Stimulated activated CD8-positive, alpha-beta memory T cell treated with anti-CD3 and anti-CD28 coated beads, Interleukin-7, amount 100 ng/mL, for 48 hours (primary cell): Measurements from ENCODE around the gene DNAJC24.
A peak's percentile ranks its signal among the peaks of the same experiment; 100 is the strongest.
"Not testable (repeated sequence)": the region's sequence is repeated elsewhere in the genome, so short reads cannot be mapped to it uniquely, and the experiment has no call there.

Experiments
- DNase-seq, 2 donors: peaks; one replicate each; pipeline ENCODE4 v3.0.0-alpha.2; 2020; ENCODE audit warnings: low read depth in 1 of 2; ENCODE audit errors: extremely low read depth in 1 of 2

DNAJC24 gene

GRCh38 chr11:31369348-31370329, at the start of gene DNAJC24, which contains the start of gene DCDC1:
DNAJC24 (plus strand) TSS chr11:31369860; CDS start chr11:31370749, 889 bp downstream.
DCDC1 (minus strand) TSS chr11:31369739; CDS start chr11:31328280, 41,459 bp downstream.
- DNase-seq: peak; percentile 76 to 90

- not testable (repeated sequence) for DNase-seq
These were observed 48.2 kb upstream of the DNAJC24 start for GRCh38 chr11:31321494-31321893.

- no peak for DNase-seq
These were observed 46.5 kb upstream of the DNAJC24 start for GRCh38 chr11:31323145-31323544.

DNA sequence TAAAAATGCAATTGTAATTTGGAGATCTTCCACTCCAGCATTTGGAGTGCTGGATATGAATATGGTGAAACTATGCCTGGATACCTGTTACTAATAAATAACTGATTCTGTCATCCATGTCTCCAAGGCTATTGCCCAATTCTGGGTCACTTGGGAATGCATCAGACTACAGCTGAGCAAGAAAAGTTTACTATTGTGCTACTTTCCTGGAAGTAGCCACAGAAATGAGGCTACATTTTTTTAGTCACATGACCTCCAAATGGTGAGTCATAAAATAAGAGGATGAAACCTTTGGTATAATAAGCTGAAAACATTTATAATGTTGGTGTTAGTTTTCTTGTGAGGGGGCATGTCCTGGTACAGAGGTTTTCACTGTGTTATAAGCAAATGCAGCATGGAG, 44.5 kb upstream of the DNAJC24 start:
- DNase-seq: no peak

- no peak for DNase-seq
These were observed 43.1 kb upstream of the DNAJC24 start for GRCh38 chr11:31326470-31327148.

GRCh38 chr11:31327417-31327816, 42.2 kb upstream of the DNAJC24 start:
- no peak for DNase-seq

DNA sequence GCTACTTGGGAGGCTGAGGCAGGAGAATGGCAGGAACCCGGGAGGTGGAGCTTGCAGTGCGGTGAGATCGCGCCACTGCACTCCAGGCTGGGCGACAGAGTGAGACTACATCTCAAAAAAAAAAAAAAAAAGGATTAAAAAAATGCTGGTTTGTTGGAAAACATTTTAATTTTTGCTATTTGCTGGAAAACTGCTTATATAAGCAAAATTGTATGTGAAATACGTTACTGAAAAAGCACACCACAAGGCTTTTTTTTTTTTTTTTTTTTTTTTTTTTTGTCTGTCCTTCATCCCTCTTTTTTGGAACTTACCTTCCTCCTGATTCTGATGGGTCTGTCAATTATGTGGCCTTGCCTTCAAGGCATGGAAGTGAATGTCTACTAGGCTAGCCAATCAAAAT, 41.0 kb upstream of the DNAJC24 start:
- DNase-seq: no peak

DNA sequence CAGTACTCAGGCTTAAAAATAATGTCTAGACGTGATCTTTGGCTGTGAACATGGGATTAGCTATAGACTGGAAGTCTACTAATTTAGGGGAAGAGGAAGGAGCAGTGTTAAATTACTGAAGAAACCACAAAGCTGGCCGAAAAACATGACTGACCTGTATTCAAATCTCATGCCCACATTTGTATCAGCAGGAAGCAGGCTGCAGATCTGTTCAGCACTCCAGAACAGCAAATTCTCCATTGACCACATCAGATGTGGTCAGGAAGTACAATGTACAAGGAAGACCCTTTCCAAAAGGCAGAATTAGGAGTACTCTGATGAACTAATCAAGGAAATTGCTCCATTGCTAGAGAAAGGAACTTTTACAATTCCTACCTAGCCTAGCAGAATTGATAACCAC, 31.9 kb upstream of the DNAJC24 start:
- no peak for DNase-seq

DNA sequence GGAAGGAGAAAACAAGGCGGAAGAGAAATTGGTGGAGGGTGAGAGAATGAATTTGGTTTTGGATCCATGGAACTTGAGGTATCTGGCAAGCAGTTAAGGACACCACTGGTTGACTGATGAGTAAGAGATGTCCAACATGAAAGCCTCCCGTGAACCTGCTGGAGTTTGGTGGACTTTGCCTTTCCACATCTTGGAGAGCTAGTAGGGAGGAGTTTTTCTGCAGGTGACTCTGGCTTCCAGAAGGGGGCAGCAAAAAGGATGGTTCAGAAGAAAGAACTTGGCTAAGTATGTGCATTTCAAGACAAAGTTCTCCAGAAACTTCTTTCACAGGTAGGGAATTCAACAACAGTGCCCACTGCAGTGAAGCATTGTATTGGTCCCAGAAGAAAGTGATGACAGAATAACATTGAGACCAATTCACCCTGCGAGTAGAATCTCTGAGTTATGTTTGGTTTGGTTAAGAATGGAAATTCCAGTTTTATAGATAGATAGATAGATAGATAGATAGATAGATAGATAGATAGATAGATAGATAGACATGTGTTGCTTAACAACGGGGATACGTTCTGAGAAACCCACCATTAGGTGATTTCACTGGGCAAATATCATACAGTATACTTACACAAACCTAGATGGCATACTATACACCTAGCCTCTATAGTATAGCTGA, 28.6 kb upstream of the DNAJC24 start:
- DNase-seq: no peak

- no peak for DNase-seq
These were observed 18.5 kb upstream of the DNAJC24 start for GRCh38 chr11:31351168-31351567.

- no peak for DNase-seq
These were observed 14.5 kb upstream of the DNAJC24 start for GRCh38 chr11:31355131-31355530.

- DNase-seq: no peak
These were observed 13.8 kb upstream of the DNAJC24 start for GRCh38 chr11:31355817-31356216.

DNA sequence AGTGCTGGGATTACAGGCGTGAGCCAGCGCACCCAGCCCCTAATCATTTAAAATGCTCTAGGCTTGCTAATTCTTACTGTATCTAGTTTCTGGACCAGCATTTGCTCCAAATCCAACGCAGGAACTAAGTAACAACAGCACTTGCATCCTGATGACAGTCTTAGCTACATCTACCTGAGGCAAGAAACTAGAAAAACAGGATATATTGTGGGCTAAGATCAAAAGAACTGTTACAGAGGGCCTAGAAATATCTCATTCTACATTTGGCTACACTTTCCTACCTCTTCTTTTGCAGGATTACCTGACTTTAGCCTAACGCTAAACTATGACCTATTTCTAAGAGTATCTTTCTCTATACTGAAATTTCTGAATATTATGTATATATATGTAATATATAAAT, 7.9 kb upstream of the DNAJC24 start:
- DNase-seq: no peak

DNA sequence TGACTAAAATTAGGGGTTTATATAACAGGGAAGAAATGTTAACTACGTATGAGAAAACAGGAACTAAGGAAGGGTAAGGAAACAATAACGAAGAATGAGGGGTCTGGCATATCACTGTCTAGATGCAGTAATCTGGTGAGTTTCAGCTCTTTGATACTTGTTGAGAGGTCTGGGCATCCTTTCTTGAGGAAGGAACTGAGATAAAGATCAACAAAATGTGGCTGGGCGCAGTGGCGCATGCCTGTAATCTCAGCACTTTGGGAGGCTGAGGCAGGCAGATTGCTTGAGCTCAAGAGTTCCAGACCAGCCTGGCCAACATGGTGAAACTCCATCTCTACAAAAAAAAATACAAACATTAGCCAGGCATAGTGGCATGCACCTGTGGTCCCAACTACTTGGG, 2.9 kb upstream of the DNAJC24 start:
- DNase-seq: no peak

DNA sequence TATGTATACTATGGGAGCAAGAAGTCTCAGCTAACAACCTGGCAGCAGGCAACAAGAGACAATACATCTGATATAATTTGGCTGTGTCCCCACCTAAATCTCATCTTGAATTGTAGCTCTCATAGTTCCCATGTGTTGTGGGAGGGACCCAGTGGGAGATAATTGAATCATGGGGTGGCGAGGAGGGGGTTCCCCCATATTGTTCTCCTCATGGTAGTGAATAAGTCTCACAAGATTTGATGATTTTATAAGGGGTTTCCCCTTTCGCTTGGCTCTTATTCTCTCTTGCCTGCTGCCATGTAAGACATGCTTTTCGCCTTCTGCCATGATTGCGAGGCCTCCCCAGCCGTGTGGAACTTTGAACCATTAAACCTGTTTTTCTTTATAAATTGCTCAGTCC, 6.2 kb downstream of the DNAJC24 start:
- DNase-seq: no peak

GRCh38 chr11:31383116-31383515, 13.5 kb downstream of the DNAJC24 start:
- no peak for DNase-seq

GRCh38 chr11:31387379-31387778, 17.7 kb downstream of the DNAJC24 start:
- DNase-seq: no peak

GRCh38 chr11:31397239-31397834, 27.7 kb downstream of the DNAJC24 start:
- no peak for DNase-seq

DNA sequence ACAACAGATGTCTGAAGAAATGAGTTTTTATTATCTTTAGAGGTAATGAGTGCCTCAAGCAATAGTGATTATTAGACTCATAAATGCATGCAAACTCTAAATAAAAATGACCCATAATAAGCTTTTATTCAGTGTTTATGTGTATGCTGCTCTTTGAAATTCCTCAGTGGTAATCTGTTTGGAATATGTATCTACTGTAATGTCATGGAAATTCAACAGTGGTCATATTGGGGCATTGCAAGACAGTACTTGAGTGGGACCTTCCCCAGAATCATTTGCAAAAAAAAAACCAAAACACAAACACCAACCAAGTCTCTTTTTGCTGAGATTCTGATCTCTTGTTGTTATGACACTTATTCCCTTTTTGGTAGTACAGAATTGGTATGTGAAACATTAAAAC, 35.0 kb downstream of the DNAJC24 start:
- DNase-seq: no peak

- DNase-seq: no peak
These were observed 38.5 kb downstream of the DNAJC24 start for GRCh38 chr11:31408201-31408600.

DNA sequence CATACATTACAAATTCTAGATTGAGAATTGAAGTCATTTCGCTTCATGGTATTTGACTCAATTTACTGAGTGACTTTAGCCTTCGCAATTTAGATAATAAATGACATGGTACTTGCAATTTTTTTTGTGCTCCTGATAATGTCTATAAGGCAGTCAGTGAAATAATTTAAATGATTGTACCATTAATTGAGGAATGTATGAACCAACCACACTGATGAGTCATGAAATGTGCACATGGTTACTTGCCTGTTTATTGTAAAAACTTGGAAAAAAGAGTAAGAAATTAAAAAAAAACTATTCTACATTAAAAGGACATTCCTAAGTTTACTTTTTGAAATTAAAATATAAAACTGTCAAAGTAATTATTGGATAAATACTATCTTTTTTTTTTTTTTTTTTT, 43.3 kb downstream of the DNAJC24 start:
- no peak for DNase-seq
